Right lobe of liver (tissue), 6 donors: ENCODE measurements around the gene DNAI7. TPM values are rescaled to one million over a fixed set of nuclear protein-coding genes. Genes with fewer than 3 reads are reported as not detected.

Source experiments
- ATAC-seq, 4 donors: fragments of 200-7000 bp; cut with Tn5 transposase; one replicate each; pipeline ENCODE4 v1.9.1; 2020; ENCODE audit warnings: mild to moderate bottlenecking in 4 of 4, moderate library complexity in 4 of 4
- DNase-seq, 3 donors: peaks; one replicate each; pipeline ENCODE4 v3.0.0-alpha.2; 2020
- H3K27ac ChIP-seq, 3 donors: fragments of 200-600 bp; one replicate each; pipeline ENCODE4 v1.8.0; 2022
- H3K27me3 ChIP-seq, 2 donors: fragments of 200-600 bp; one replicate each; pipeline ENCODE4 v1.8.0; 2022
- H3K36me3 ChIP-seq, 4 donors: fragments of 200-600 bp; sonication (generic) in 1 of 4; one replicate each; pipeline versions ENCODE4 v1.5.1 to v1.8.0; 2017 to 2022; ENCODE audit warnings: control low read depth in 1 of 4
- H3K4me1 ChIP-seq, 4 donors: fragments of 200-600 bp; sonication (generic) in 1 of 4; one replicate each; pipeline versions ENCODE4 v1.5.1 to v1.8.0; 2017 to 2022; ENCODE audit warnings: control low read depth in 1 of 4
- H3K4me3 ChIP-seq, 3 donors: fragments of 200-600 bp; one replicate each; pipeline ENCODE4 v1.8.0; 2022
- H3K9me3 ChIP-seq, 4 donors: fragments of 200-600 bp; sonication (generic) in 1 of 4; one replicate each; pipeline versions ENCODE4 v1.5.1 to v1.8.0; 2017 to 2022; ENCODE audit warnings: control low read depth in 1 of 4
- POLR2A ChIP-seq: fragments of 450-650 bp; IDR thresholded peaks from one replicate; pipeline ENCODE4 v1.6.1; 2017; ENCODE audit warnings: antibody characterized with exemption, mild to moderate bottlenecking
- WGBS: methylation state at CpG from one replicate; pipeline ENCODE4 v1.1.6; 2018; ENCODE audit warnings: low coverage, low lambda C conversion rate; ENCODE audit not compliant: insufficient coverage; ENCODE audit errors: missing lambda C conversion rate; 5-methylcytosine and 5-hydroxymethylcytosine counted together
- intact Hi-C, 2 donors: fragments of 100-400 bp; cut with DNase I; formaldehyde crosslinking; loops; one replicate each; pipeline versions ENCODE4 v1.11.2 to v1.14.1; 2022
- total RNA-seq, 6 experiments: library from RNA; depleted of rRNA in 2 of 6; stranded (reverse); fragments of >200 nt in 2 of 6; fragmentation: NEBNext Ultra II Directional in 3 of 6; extraction: Animal tissue kit (Norgen Biotek cat#: 25700) in 3 of 6; gene quantifications; one replicate each; pipeline versions ENCODE4 v1.1.0 to v1.2.4, GENCODE V29; 2016 to 2023
- TF ChIP-seq, protein P1 (sequence below), 4 donors: fragments of 200-600 bp in 3 of 4; fragments of 450-650 bp in 1 of 4; IDR thresholded peaks; one replicate each; pipeline versions ENCODE4 v1.5.1 to v1.8.0; 2016 to 2022; ENCODE audit warnings: antibody characterized with exemption in 4 of 4, mild to moderate bottlenecking in 2 of 4
- donor health status: DM: no; HTN: yes; CAD: no.
- donor health status: DM: no; HTN: no; CAD: no.
- donor health status: DM: no; HTN: no; CAD: no.
- donor health status: DM: no; HTN: yes; CAD: no.
- donor health status: DM: no; HTN: yes; CAD: no.

Gene DNAI7
- total RNA-seq, 6 experiments from 2014 or later = 0.39 TPM; not detected in 5

DNA sequence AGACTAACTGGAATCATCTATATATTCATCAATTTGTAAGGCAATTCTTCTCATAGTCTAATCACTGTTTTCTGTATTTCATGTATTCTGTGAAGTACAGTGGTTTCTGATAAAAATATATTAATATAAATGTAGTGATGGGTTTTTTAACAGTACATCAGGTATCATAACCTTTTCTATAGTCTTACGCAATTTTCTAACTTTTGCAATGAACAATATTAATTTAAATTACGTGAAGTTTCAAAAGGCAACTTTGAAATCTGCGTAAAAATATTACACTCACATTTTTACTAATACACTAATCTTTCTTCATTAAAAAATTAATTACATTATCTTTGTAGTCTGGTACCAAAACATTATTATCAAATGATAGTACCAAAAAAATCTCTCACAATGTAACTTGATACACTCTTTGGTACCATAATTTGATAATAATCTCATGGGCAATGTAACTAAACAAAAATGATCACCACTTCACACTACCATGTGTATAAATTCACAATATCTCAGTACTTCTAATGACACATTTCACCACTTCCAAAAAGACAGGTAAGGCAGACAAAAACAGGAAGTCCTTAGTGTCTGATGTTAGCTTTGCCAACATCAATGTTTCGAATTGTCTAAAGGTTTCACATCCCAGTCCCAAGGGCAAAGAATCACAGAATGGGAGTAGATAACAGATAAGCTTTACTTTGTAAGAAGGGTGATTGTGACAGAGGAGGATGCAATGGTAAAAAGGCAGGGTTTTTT, 8.7 kb downstream of the DNAI7 start:
- no peaks in the 10 kb centered on the region for H3K36me3 ChIP-seq
- WGBS = 78% methylated on average over 4 of the region's 4 CpGs
- H3K9me3 ChIP-seq = no peaks in the 10 kb centered on the region
- no peak overlapping the region for H3K4me3 ChIP-seq
- no peaks in the 10 kb centered on the region for H3K27me3 ChIP-seq
- ATAC-seq (peak in 3 of 4 donors; percentile 17 to 48 (median 33)), DNase-seq (no peak)
- H3K27ac ChIP-seq = no peak overlapping the region
- intact Hi-C loops = no loop called here
- TF ChIP-seq POLR2A = no peak
- TF ChIP-seq, protein P1, sequence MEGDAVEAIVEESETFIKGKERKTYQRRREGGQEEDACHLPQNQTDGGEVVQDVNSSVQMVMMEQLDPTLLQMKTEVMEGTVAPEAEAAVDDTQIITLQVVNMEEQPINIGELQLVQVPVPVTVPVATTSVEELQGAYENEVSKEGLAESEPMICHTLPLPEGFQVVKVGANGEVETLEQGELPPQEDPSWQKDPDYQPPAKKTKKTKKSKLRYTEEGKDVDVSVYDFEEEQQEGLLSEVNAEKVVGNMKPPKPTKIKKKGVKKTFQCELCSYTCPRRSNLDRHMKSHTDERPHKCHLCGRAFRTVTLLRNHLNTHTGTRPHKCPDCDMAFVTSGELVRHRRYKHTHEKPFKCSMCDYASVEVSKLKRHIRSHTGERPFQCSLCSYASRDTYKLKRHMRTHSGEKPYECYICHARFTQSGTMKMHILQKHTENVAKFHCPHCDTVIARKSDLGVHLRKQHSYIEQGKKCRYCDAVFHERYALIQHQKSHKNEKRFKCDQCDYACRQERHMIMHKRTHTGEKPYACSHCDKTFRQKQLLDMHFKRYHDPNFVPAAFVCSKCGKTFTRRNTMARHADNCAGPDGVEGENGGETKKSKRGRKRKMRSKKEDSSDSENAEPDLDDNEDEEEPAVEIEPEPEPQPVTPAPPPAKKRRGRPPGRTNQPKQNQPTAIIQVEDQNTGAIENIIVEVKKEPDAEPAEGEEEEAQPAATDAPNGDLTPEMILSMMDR (IDR thresholded peaks at IDR 0.05) = no peak
- no peaks in the 10 kb centered on the region for H3K4me1 ChIP-seq

DNA sequence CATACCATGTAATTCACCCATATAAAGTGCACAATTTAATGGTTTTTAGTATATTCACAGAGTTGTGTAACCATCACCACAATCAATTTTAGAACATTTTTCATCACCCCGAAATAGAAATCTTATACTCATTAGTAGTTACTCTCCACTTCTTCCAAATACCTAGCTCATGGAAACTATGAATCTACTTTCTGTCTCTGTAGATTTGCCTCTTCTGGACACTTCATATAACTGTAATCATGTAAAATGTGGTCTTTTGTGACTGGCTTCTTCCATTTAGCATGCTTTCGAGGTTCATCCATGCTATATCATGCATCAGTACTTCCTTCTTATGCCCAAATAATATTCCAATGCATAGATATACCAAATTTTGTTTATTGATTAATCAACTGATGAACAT, 10.8 kb downstream of the DNAI7 start:
- no peak overlapping the region for H3K4me3 ChIP-seq
- TF ChIP-seq, protein P1 (IDR thresholded peaks at IDR 0.05) = no peak
- no peak for TF ChIP-seq POLR2A
- no peak overlapping the region for H3K27ac ChIP-seq
- H3K36me3 ChIP-seq = no peaks in the 10 kb centered on the region
- no peaks in the 10 kb centered on the region for H3K9me3 ChIP-seq
- H3K4me1 ChIP-seq = no peaks in the 10 kb centered on the region
- WGBS = 38% methylated on average over 2 of the region's 2 CpGs
- intact Hi-C loops = no loop called here
- no peaks in the 10 kb centered on the region for H3K27me3 ChIP-seq
- DNase-seq (no peak), ATAC-seq (no peak)

DNA sequence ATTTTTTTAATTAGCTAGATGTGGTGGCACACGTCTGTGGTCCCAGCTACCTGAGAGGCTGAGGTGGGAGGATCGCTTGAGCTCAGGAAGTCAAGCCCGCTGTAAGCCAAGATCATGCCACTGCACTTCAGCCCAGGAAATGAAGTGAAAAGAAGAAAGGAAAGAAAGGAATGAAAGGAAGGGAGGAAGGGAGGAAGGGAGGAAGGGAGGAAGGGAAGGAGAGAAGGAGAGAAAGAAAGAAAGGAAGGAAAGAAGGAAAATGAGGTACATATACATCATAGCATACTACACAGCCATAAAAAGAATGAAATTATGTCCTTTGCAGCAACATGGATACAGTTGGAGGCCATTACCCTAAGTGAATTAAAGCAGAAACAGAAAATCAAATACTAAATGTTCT, 12.2 kb downstream of the DNAI7 start:
- DNase-seq = no peak
- no peaks in the 10 kb centered on the region for H3K27me3 ChIP-seq
- no peaks in the 10 kb centered on the region for H3K9me3 ChIP-seq

DNA sequence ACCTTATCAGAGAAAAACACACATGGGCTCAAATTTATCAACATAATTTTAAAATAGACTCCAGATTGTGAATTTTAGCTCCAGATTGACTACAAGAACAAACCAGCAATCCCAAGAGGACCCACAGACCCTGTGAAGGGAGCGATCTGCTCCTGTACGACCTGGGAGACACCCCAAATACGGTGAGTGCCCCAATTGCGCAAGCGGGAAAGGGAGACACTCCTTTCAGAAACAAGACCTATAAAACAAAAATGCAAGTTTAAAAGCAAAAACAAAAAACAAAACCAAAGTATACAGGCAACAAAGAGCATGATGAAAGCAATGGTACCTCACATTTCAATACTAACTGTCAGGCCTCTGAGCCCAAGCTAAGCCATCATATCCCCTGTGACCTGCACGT, 32.1 kb downstream of the DNAI7 start:
- H3K4me1 ChIP-seq = no peaks in the 10 kb centered on the region
- intact Hi-C loops = no loop called here
- no peak overlapping the region for H3K27ac ChIP-seq
- no peaks in the 10 kb centered on the region for H3K36me3 ChIP-seq
- no peaks in the 10 kb centered on the region for H3K27me3 ChIP-seq
- no peaks in the 10 kb centered on the region for H3K9me3 ChIP-seq
- no peak overlapping the region for H3K4me3 ChIP-seq
- no peak for ATAC-seq
- TF ChIP-seq, protein P1 (IDR thresholded peaks at IDR 0.05) = no peak
- no peak for TF ChIP-seq POLR2A
- no peak for DNase-seq
- 92% methylated on average over 5 of the region's 6 CpGs for WGBS

More for the DNA sequence above, 12.2 kb downstream of the DNAI7 start:
- TF ChIP-seq, protein P1 (IDR thresholded peaks at IDR 0.05) = no peak
- Histone ChIP-seq H3K27ac (no peak overlapping the region), H3K36me3 (no peaks in the 10 kb centered on the region), H3K4me3 (no peak overlapping the region), H3K4me1 (no peaks in the 10 kb centered on the region)
- intact Hi-C loops = no loop called here
- ATAC-seq = no peak
- WGBS = 81% methylated on average over 3 of the region's 3 CpGs
